Glutamatergic neuron (in vitro differentiated cells): ENCODE data around the gene YY2. TPM values are rescaled to one million over a fixed set of nuclear protein-coding genes. Genes with fewer than 3 reads are reported as not detected.

Experiments
- DNase-seq: peaks from one replicate; pipeline ENCODE4 v3.0.0; 2022
- H3K27ac Mint-ChIP-seq: one replicate; pipeline ENCODE4 v1.8.0; 2020; ENCODE audit warnings: mild to moderate bottlenecking, mixed read lengths, inconsistent platforms; ENCODE audit not compliant: unreplicated experiment
- H3K27me3 Mint-ChIP-seq: one replicate; pipeline ENCODE4 v1.8.0; 2020; ENCODE audit warnings: mild to moderate bottlenecking, moderate library complexity, mixed read lengths, inconsistent platforms; ENCODE audit not compliant: unreplicated experiment
- H3K36me3 Mint-ChIP-seq: one replicate; pipeline ENCODE4 v1.8.0; 2020; ENCODE audit warnings: mild to moderate bottlenecking, mixed read lengths, inconsistent platforms; ENCODE audit not compliant: unreplicated experiment
- H3K4me1 Mint-ChIP-seq: one replicate; pipeline ENCODE4 v1.8.0; 2020; ENCODE audit warnings: mild to moderate bottlenecking, low read depth, mixed read lengths, inconsistent platforms; ENCODE audit not compliant: unreplicated experiment
- H3K4me3 Mint-ChIP-seq: one replicate; pipeline ENCODE4 v1.8.0; 2020; ENCODE audit warnings: mild to moderate bottlenecking, mixed read lengths, inconsistent platforms; ENCODE audit not compliant: unreplicated experiment
- H3K9me3 Mint-ChIP-seq: one replicate; pipeline ENCODE4 v1.8.0; 2020; ENCODE audit warnings: mild to moderate bottlenecking, moderate library complexity, mixed read lengths, inconsistent platforms; ENCODE audit not compliant: unreplicated experiment
- long read RNA-seq: library from polyadenylated mRNA; unstranded; transcript quantifications from one replicate; pipeline ENCODE4 v2.0.0, GENCODE V29; 2020; ENCODE audit not compliant: unreplicated experiment
- total RNA-seq: library from RNA; stranded (reverse); fragmentation: NEBNext Ultra II Directional; extraction: Animal tissue kit (Norgen Biotek cat#: 25700); gene quantifications from one replicate; pipeline ENCODE4 v1.2.1, GENCODE V29; 2021; ENCODE audit not compliant: unreplicated experiment
- TF ChIP-seq, protein P1 (sequence below): fragments of 200-600 bp; sonication (generic); IDR thresholded peaks from one replicate; pipeline ENCODE4 v1.5.0; 2021; ENCODE audit not compliant: partially characterized antibody, unreplicated experiment

The YY2 gene
- 1.1 TPM for total RNA-seq
- long read RNA-seq, result 0 reads

DNA sequence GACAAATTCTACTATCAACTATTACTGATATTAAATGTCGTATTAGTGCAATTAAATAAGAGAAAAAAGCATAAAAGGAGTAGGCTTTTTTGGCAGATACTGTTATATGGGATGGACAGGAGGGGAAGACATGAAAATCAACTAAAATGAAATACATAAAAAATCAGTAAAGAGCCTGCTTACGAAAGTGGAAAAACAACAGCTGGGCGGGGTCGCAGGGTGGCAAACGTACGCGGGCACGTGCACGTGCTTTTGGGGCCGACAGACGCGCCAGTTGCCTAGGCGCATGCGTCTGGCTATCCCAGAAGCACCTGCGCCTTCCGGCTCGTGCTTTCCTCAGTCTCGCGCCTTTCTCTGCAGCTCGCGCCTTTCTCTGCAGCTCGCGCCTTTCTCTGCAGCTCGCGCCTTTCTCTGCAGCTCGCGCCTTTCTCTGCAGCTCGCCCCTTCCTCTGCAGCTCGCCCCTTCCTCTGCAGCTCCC lies at the start of gene YY2:
Gene YY2 (plus strand): TSS at position 51 of the 479 bp plus-strand sequence. CDS start 498 bp downstream, outside the sequence.
- no peaks in the 10 kb centered on the region for H3K4me1 Mint-ChIP-seq
- TF ChIP-seq, protein P1, sequence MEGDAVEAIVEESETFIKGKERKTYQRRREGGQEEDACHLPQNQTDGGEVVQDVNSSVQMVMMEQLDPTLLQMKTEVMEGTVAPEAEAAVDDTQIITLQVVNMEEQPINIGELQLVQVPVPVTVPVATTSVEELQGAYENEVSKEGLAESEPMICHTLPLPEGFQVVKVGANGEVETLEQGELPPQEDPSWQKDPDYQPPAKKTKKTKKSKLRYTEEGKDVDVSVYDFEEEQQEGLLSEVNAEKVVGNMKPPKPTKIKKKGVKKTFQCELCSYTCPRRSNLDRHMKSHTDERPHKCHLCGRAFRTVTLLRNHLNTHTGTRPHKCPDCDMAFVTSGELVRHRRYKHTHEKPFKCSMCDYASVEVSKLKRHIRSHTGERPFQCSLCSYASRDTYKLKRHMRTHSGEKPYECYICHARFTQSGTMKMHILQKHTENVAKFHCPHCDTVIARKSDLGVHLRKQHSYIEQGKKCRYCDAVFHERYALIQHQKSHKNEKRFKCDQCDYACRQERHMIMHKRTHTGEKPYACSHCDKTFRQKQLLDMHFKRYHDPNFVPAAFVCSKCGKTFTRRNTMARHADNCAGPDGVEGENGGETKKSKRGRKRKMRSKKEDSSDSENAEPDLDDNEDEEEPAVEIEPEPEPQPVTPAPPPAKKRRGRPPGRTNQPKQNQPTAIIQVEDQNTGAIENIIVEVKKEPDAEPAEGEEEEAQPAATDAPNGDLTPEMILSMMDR, result no peak
- H3K9me3 Mint-ChIP-seq, result no peaks in the 10 kb centered on the region
- H3K36me3 Mint-ChIP-seq, result no peaks in the 10 kb centered on the region
- DNase-seq, result no peak
- no peak within 1 kb of the TSS for H3K4me3 Mint-ChIP-seq
- H3K27me3 Mint-ChIP-seq, result no peaks in the 10 kb centered on the region
- no peak within 1 kb of the TSS for H3K27ac Mint-ChIP-seq

- DNase-seq, result no peak
- Mint-ChIP-seq H3K4me1 (no peaks in the 10 kb centered on the region), H3K27ac (no peak overlapping the region), H3K4me3 (no peak overlapping the region), H3K9me3 (no peaks in the 10 kb centered on the region), H3K27me3 (no peaks in the 10 kb centered on the region), H3K36me3 (no peaks in the 10 kb centered on the region)
- TF ChIP-seq, protein P1, result no peak
Measured at GRCh38 chrX:21806691-21807090, 49.1 kb upstream of the YY2 start.

DNA sequence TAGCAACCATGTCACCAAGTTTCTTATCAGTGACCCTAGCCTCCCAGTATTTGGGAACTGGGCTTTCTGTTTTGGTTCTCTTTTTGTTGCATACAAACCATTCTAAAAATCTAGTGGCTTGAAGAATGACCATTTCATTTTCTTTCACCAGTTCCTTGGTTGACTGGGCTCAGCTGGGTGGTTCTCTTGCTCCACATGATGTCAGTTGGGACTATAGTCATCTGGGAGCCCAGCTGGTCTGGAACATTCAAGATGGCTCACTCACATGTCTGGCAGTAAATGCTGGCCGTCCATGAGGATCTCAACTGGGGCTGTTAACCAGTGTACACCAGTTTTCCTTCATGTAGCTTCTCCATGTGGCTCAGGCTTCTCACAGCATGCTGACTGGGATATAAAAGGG lies 44.0 kb upstream of the YY2 start:
- Mint-ChIP-seq H3K36me3 (no peaks in the 10 kb centered on the region), H3K4me1 (peaks cover 2% of the 10 kb centered on the region), H3K9me3 (peaks cover 1% of the 10 kb centered on the region), H3K27me3 (no peaks in the 10 kb centered on the region), H3K27ac (no peak overlapping the region), H3K4me3 (no peak overlapping the region)
- no peak for DNase-seq
- TF ChIP-seq, protein P1, result no peak

DNA sequence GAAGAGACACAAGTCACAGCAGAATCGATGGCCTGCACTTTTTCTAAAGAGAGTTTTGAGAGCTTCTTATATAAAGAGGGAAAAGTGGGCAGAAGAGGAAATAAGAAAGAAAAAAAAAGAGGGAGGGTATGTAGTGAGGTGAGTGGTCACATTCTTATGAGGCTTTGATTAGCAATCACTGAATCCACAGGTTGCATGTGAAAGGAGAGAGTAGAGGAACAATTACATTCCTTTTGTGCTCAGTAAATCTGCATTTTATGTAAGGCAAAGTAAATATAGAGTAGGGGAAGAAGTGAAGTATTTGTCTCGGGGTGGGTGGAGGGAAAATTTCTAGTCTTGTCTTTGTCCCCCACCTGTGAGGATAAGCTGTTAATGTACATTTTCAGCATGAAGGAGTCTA lies 43.2 kb upstream of the YY2 start:
- peaks cover 1% of the 10 kb centered on the region for H3K9me3 Mint-ChIP-seq
- H3K4me1 Mint-ChIP-seq, result peaks cover 2% of the 10 kb centered on the region
- no peak overlapping the region for H3K4me3 Mint-ChIP-seq
- no peak for DNase-seq
- H3K27me3 Mint-ChIP-seq, result no peaks in the 10 kb centered on the region
- TF ChIP-seq, protein P1, result no peak
- no peak overlapping the region for H3K27ac Mint-ChIP-seq
- no peaks in the 10 kb centered on the region for H3K36me3 Mint-ChIP-seq

- Mint-ChIP-seq H3K36me3 (no peaks in the 10 kb centered on the region), H3K9me3 (peaks cover 1% of the 10 kb centered on the region), H3K27ac (no peak overlapping the region), H3K4me3 (no peak overlapping the region), H3K27me3 (no peaks in the 10 kb centered on the region), H3K4me1 (peaks cover 2% of the 10 kb centered on the region)
- no peak for DNase-seq
- TF ChIP-seq, protein P1, result no peak
Measured at GRCh38 chrX:21813612-21814368, 42.0 kb upstream of the YY2 start.
